HTERT RPE-1 (cell line): Measurements from ENCODE around the gene ACADL.

Experiments used
- in situ Hi-C: fragments of 300-500 bp; cut with MboI; formaldehyde crosslinking; loops from 4 replicates; pipeline ENCODE4 v1.14.3; 2020; ENCODE audit warnings: low sequenced_read_pairs

Gene ACADL

GRCh38 chr2:210224941-210225672 lies at the start of gene ACADL:
Gene ACADL (minus strand): TSS chr2:210225447. CDS start chr2:210225263, 184 bp downstream.
- in situ Hi-C loops = no loop called here

DNA sequence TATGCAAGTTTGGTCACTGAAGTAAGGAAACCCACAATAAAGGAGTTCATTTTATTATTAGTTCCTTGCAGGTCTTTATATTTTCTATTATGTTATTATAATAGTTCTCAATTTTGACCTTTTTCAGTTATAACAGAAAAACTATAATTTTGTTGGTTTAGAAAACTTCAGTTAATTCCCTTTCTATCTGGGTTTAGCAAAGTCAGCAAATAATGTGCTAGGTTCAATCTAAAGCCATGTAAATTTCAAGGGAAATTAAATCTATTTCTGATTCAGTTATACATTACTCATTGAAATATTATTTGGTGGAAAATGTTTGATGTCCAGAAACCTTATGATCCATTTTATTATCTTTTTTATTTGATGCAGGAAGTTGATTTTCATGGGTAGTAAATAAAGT lies 46.1 kb upstream of the ACADL start:
- in situ Hi-C loops = no loop called here

GRCh38 chr2:210269148-210269547 lies 43.9 kb upstream of the ACADL start:
- in situ Hi-C loops = no loop called here

- in situ Hi-C loops = no loop called here
These were observed 43.0 kb upstream of the ACADL start for GRCh38 chr2:210268281-210268680.

DNA sequence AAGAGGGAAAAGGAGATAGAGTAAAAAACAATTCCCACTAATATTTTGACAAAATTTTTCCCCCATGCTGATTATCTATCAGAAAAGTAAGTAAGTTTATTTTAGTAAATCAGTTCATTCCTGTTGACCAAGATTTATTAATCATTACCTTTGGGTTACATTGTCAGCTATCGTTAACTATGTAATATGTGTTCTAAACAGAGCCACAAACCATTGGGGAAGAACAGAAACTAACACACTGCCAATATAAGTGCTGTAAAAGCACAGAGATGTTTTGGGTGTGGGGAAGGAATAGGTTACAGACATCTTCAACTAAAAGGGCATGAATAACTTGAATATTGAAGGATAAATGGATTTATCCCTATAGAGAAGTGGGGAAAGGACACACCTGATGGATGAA lies 42.5 kb upstream of the ACADL start:
- in situ Hi-C loops = no loop called here

DNA sequence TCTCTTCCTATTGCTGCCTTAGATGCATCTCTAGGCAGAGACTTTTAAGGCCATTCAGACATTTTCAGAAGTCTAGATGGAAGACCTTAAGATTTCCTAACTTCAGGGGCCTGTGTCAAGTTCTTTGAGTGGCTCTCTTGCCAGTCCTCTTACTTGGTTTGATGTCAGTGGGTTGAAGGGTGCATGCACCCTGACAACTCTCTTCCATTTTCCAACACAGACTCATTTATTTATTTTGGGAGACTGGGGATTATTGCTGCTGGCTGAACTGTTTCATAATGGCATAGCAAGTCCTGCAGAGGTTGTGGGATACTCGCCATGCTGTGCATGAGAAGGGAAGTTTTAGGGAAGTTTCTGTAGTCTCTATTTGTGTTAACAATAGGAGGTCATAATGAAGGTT lies 39.0 kb upstream of the ACADL start:
- in situ Hi-C loops = no loop called here

- in situ Hi-C loops = no loop called here
These were observed 38.6 kb upstream of the ACADL start for GRCh38 chr2:210263841-210264240.

DNA sequence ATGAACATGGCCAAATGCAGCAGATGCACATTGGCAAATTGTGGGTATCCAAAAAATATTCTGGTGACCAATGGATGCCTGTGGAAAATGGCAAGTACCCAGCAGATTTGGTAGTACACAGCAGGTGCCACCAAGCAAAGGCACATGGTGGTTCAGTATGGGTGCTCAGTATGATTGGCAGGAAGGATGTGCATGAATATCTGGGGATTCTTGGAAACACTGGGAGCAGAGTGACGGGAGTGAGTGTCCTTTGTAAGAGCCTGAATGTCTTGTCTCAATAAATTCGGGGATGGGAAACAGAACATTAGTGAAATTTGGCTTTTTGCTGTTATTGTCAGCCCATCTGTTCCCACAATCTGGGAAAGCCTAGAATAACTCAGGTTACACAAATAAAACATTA lies 36.8 kb upstream of the ACADL start:
- in situ Hi-C loops = no loop called here

GRCh38 chr2:210259687-210260086 lies 34.4 kb upstream of the ACADL start:
- in situ Hi-C loops = no loop called here

DNA sequence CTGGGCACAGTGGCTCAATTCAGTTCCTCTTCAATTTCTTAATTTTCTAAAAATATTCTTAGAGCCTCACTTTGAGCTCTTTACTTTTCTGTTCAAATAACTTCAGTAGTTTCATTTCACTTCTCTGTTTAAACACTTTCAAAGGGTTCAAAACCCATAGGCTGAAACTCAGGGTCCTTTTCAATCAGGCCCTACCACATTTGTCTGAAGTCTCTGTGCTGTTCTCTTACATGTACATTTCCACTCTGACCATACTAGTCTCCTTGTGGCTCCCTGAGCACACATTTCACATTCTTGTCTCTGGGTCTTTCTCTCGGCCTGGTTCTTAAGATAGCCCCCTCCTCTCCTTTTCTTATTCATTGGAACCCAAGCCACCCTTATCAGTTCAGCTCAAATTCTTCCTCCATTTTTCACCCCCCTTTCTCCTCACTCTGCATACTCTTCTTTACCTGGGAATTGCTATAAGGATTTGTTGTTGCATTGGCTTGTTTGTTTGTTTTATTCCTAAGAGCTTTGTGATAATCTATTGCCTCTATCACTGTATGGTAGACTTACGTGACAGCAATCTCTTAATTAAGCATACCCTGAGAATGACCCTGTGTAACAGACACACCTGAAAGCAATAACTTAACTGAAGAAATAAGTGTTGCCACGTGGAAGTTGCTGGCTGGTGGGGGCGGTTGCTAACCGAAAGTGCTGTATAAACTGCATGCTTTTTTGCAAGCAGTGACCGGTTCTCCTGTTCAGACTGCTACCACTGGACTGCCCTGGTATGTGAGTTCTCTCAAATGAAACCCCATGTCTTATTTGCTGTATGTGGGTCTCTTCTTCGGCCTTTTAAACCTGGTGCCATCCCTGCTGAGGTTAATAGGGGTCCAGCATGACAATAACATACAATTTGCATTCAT lies 27.7 kb upstream of the ACADL start:
- in situ Hi-C loops = no loop called here

- in situ Hi-C loops = no loop called here
These were observed 25.4 kb upstream of the ACADL start for GRCh38 chr2:210250622-210251021.

- in situ Hi-C loops = no loop called here
These were observed 8.2 kb upstream of the ACADL start for GRCh38 chr2:210233487-210233886.

DNA sequence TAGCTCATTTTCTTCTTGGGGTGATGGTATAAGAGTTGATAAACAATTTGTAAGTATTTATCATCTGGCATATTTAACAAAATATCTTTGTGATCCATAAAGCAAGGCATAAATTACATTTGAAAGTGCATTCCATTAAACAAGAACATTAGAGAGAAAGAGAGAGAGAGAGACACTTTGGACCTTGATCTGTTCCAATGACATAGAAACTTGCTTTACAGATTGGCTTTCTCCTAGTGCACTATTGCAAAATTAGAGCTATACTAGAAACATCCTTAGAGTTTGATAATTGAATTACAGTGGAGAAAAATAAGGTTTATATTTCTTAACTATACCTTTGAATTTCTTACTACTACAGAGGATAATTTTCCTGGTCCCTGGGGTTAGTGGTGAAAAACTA lies 5.7 kb upstream of the ACADL start:
- in situ Hi-C loops = no loop called here

- in situ Hi-C loops = no loop called here
These were observed 5.3 kb upstream of the ACADL start for GRCh38 chr2:210230518-210230917.

DNA sequence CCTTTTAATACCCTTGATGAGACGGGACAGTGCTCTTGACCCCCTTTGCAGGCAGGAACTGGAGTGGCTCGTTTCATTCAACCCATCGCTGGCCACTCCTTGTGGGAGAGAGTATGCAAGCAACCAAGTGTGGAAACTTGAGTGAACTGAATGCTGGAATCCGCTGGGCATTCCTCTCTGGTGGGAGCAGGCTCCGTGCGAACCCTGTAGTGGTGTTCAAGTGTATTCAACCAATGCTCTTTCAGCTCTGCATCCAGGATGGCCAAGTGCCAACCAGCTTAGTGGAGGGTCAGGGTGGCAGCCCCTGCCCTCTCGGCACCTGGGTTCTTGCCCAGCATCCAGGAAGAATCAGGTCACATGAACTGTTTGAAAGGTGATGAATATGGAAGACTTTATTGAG lies 3.3 kb upstream of the ACADL start:
- in situ Hi-C loops = no loop called here

DNA sequence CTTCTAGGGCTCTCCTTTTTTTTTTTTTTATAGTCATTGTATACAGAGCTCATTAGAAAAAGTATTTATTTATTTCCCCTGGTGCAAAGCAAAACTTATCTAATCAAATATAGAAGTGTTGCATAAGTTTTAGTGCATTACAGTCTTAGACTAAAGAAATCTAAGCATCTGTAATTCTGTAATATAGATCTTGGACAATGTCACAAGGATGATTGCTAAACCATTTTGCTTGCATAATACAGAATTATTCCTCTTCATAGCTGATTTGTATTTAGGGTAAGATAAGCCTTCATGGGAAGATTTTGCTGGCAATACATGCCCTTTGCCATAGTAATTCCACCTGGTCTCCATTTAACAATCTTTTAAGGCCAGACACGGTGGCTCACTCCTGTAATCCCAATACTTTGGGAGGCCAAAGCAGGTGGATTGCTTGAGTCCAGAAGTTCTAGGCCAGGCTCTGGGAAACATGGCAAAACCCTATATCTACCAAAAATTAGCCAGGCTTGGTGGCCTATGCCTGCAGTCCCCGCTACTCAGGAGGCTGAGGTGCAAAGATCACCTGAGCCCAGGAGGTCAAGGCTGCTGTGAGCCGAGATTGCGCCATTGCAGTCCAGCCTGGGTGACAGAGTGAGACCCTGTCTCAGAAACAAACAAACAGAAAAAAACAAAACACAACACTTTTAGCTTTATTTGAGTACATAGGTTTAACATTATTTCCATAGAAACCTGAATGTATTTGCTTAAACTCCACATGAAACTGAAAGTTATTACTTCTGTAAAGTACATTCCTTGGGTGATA lies 2.2 kb upstream of the ACADL start:
- in situ Hi-C loops = no loop called here

DNA sequence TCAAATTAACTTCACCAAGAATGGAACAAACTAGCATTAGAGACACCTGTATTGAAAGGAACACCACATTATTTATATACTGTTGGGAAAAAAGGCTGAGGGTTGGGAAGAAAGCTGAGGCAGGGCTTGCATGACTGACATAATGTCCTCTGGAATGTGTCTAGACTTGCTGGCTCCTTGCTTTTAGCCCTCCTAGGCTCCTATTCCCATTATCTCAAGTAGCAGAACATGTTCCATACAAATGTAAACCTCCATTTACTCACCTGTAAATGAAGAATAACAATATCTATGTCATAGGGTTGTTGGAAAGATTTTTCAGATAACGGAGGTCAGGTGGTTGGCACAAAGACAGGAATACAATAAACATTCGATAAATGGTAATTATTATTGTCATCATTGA lies 976 bp upstream of the ACADL start:
- in situ Hi-C loops = no loop called here

DNA sequence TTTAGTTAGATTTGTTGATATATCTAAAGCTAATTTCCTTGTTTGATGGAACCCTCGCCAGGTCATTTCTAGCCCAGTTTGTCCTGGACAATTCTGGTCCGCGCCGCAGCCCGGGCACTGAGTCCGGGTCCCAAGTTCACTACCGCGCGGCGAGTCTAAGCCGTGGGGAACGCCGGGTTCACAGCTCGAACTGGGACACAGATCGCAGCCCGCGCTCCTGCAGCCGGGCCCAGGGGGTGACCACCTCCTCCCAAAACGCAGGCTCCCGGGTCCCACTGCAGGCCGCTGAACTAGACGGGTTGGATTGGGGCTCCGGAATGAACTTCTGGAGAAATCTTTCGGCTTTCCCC lies 681 bp downstream of the ACADL start:
- in situ Hi-C loops = no loop called here

DNA sequence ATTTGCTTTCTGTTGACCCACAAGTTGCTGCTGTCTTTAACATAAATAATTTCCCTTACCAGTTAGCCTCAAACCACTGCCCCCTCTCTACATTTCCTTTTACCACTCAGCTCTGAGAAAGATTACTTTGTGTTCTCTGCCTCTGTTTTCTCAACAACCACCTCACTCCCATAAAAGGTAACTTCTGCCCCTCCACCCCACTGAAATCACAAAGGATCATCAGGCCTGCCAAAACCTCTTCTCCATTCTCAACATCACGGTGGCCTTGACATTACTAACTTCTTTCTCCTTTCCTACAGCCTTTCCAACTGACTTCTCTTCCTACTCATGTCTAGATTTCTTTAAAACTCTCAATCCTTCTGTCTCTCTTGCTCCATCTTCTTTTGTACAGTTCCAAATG lies 10.1 kb downstream of the ACADL start:
- in situ Hi-C loops = no loop called here

DNA sequence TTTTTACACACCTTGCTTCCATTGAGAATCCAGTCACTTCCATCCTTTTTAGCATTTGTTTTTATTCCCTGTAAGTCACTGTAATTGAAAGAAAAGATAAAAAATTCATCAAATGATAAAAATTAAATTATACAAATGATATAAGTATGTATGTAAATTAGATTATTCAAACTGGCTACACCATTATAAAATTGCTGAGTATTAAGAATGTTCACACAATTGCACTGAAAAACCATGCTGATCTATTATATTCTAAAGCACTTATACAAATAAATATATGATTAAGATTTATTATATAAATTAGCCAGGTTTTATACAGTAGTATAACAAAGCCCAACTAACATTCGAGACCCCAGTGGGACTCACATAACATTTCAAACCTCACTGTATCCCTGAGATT lies 15.1 kb downstream of the ACADL start:
- in situ Hi-C loops = no loop called here

DNA sequence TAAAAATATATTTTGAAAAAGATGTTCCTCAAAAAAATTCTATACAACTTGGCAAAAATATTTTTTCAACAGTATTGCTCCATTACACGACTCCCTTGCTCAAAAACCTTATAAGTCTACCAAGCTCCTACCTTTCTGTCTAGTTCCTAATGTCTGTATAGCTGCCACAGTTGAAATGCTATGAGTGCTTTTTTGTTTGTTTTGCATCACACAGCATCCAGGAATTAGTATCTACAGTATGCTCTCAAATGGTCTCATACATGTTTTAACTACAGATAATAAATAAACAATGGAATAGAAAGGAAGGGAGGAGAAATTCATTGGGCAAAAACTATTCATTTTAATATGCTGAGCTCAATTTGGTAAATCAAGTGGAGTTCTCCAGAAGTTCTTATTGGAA lies 17.3 kb downstream of the ACADL start:
- in situ Hi-C loops = no loop called here

- in situ Hi-C loops = no loop called here
These were observed 21.7 kb downstream of the ACADL start for GRCh38 chr2:210203558-210203957.
